HepG2 (cell line): ENCODE measurements around the gene LILRB3. TPM values are rescaled to one million over a fixed set of nuclear protein-coding genes. Genes with fewer than 3 reads are reported as not detected.

Source experiments
- ARID3A ChIP-seq: IDR thresholded peaks from 2 replicates; pipeline ENCODE4 v1.6.1; 2012; ENCODE audit warnings: low read depth, low read length, improper control_type of control experiment
- EED ChIP-seq: sonication (generic); formaldehyde crosslinking; IDR thresholded peaks from 2 replicates; pipeline ENCODE4 v1.5.0; 2020; ENCODE audit warnings: mild to moderate bottlenecking, missing genetic modification reagents
- NFATC3 ChIP-seq: sonication (generic); formaldehyde crosslinking; IDR thresholded peaks from 2 replicates; pipeline ENCODE4 v1.5.1; 2020; ENCODE audit warnings: mild to moderate bottlenecking, missing genetic modification reagents
- PREB ChIP-seq: sonication (generic); formaldehyde crosslinking; IDR thresholded peaks from 2 replicates; pipeline ENCODE4 v1.4.0; 2020; ENCODE audit warnings: missing genetic modification reagents
- REPIN1 ChIP-seq: sonication (generic); formaldehyde crosslinking; IDR thresholded peaks from 2 replicates; pipeline ENCODE4 v1.8.0; 2022; ENCODE audit warnings: missing genetic modification reagents, low read depth, mild to moderate bottlenecking, borderline replicate concordance
- THRA ChIP-seq: sonication (generic); formaldehyde crosslinking; IDR thresholded peaks from 2 replicates; pipeline ENCODE4 v1.4.0; 2020; ENCODE audit warnings: missing genetic modification reagents, borderline replicate concordance
- TIGD3 ChIP-seq: sonication (generic); formaldehyde crosslinking; IDR thresholded peaks from 2 replicates; pipeline ENCODE4 v1.5.1; 2020; ENCODE audit warnings: mild to moderate bottlenecking, missing genetic modification reagents, borderline replicate concordance
- ZBTB20 ChIP-seq: sonication (generic); formaldehyde crosslinking; IDR thresholded peaks from 2 replicates; pipeline ENCODE4 v1.8.1; 2023; ENCODE audit warnings: missing genetic modification reagents, low read depth, mild to moderate bottlenecking, borderline replicate concordance
- ZBTB39 ChIP-seq: sonication (generic); formaldehyde crosslinking; IDR thresholded peaks from 2 replicates; pipeline ENCODE4 v1.5.0; 2020; ENCODE audit warnings: missing genetic modification reagents
- ZNF441 ChIP-seq: sonication (generic); formaldehyde crosslinking; IDR thresholded peaks from 2 replicates; pipeline ENCODE4 v1.7.0; 2021; ENCODE audit warnings: missing genetic modification reagents, borderline replicate concordance
- ZNF547 ChIP-seq: sonication (generic); formaldehyde crosslinking; IDR thresholded peaks from 2 replicates; pipeline ENCODE4 v1.5.1; 2020; ENCODE audit warnings: mild to moderate bottlenecking, missing genetic modification reagents
- ZNF563 ChIP-seq: sonication (generic); formaldehyde crosslinking; IDR thresholded peaks from 2 replicates; pipeline ENCODE4 v1.8.0; 2022; ENCODE audit warnings: mild to moderate bottlenecking, moderate library complexity, missing genetic modification reagents
- polyA plus RNA-seq, 8 experiments: library from polyadenylated mRNA; depleted of rRNA in 3 of 8; stranded (reverse) in 7 of 8; unstranded in 1 of 8; fragments of >200 nt; fragmentation: Illumina TruSeq in 4 of 8; extraction: Trizol in 4 of 8; gene quantifications; 2 replicates each; pipeline versions ENCODE4 v1.2.1 to v1.2.3, GENCODE V29; 2011 to 2016; ENCODE audit warnings: low read depth in 4 of 8, missing spikeins in 1 of 8, mixed read lengths in 1 of 8; ENCODE audit not compliant: insufficient read depth in 1 of 8
- total RNA-seq, 5 experiments: library from RNA; depleted of rRNA; stranded (reverse); fragments of >200 nt; fragmentation: Illumina TruSeq; extraction: Trizol; gene quantifications; 2 replicates each; pipeline ENCODE4 v1.2.3, GENCODE V29; 2016; ENCODE audit warnings: low read depth in 1 of 5

LILRB3 gene
- total and polyA plus RNA-seq, 2 of the 13 experiments (the other 11 are each of a cell fraction or from before 2014, with no cell fraction given): 0.22 TPM; not detected in 1

GRCh38 chr19:54231077-54231931 lies 8.5 kb upstream of the LILRB3 start (continued):
- 0 out of 2 replicates have a peak, but pooled peaks have one; percentile 15 for TF ChIP-seq ARID3A
- TF ChIP-seq ZBTB20 (CRISPR knock-in tag): no peak
- peak; percentile 64; the same call in 1 of the 2 replicates for TF ChIP-seq REPIN1 (CRISPR knock-in tag)
- no peak for TF ChIP-seq NFATC3 (CRISPR knock-in tag)
- peak; percentile 67; the same call in 1 of the 2 replicates for TF ChIP-seq THRA
- no peak for TF ChIP-seq EED (CRISPR knock-in tag)
- TF ChIP-seq TIGD3 (CRISPR knock-in tag): no peak
- TF ChIP-seq ZNF563: no peak
- no peak; the same call in 1 of the 2 replicates for TF ChIP-seq ZNF547 (CRISPR knock-in tag)
- TF ChIP-seq PREB: no peak
- no peak for TF ChIP-seq ZNF441 (CRISPR knock-in tag)
- TF ChIP-seq ZBTB39 (CRISPR knock-in tag): no peak
